Loucy (cell line): Measurements from ENCODE around the gene TPRA1.

ENCODE experiments used
- H2AFZ ChIP-seq: fragments of 200-600 bp; sonication (generic); 2 replicates; pipeline ENCODE4 v1.6.0; 2016; ENCODE audit warnings: antibody characterized with exemption, mild to moderate bottlenecking, low read length, moderate library complexity
- H3F3A ChIP-seq: fragments of 200-600 bp; 2 replicates; pipeline ENCODE4 v1.6.0; 2016; ENCODE audit warnings: antibody characterized with exemption, low read depth, mild to moderate bottlenecking
- H3K27me3 ChIP-seq: fragments of 200-600 bp; sonication (generic); 2 replicates; pipeline ENCODE4 v1.6.1; 2014; ENCODE audit warnings: low read length, mild to moderate bottlenecking; ENCODE audit not compliant: insufficient read depth, poor library complexity, severe bottlenecking
- H3K36me3 ChIP-seq: fragments of 200-600 bp; sonication (generic); 2 replicates; pipeline ENCODE4 v1.6.1; 2016; ENCODE audit warnings: low read length; ENCODE audit not compliant: insufficient read depth
- H3K4me1 ChIP-seq: fragments of 200-600 bp; sonication (generic); 2 replicates; pipeline ENCODE4 v1.5.1; 2014; ENCODE audit warnings: low read length, mild to moderate bottlenecking; ENCODE audit not compliant: insufficient read depth, poor library complexity, severe bottlenecking
- H3K4me2 ChIP-seq: fragments of 200-600 bp; sonication (generic); 2 replicates; pipeline ENCODE4 v1.6.0; 2014; ENCODE audit warnings: antibody characterized with exemption, low read length, low read depth, mild to moderate bottlenecking; ENCODE audit not compliant: poor library complexity, severe bottlenecking
- H3K4me3 ChIP-seq: fragments of 200-600 bp; sonication (generic); 2 replicates; pipeline ENCODE4 v1.5.1; 2014; ENCODE audit warnings: low read length, mild to moderate bottlenecking, mixed read lengths; ENCODE audit not compliant: poor library complexity, severe bottlenecking
- H3K79me2 ChIP-seq: fragments of 200-600 bp; sonication (generic); 2 replicates; pipeline ENCODE4 v1.6.1; 2014; ENCODE audit warnings: low read length; ENCODE audit not compliant: insufficient read depth
- H3K9ac ChIP-seq: fragments of 200-600 bp; sonication (generic); 2 replicates; pipeline ENCODE4 v1.6.0; 2014; ENCODE audit warnings: mild to moderate bottlenecking, low read depth, low read length, moderate library complexity; ENCODE audit not compliant: poor library complexity, severe bottlenecking
- H3K9me2 ChIP-seq: fragments of 200-600 bp; sonication (generic); replicated peaks from 2 replicates; pipeline ENCODE4 v1.6.1; 2016; ENCODE audit warnings: low read depth, low read length, mixed read lengths
- H3K9me3 ChIP-seq: fragments of 200-600 bp; sonication (generic); 2 replicates; pipeline ENCODE4 v1.6.1; 2014; ENCODE audit warnings: mild to moderate bottlenecking, antibody characterized with exemption, low read length, low read depth; ENCODE audit not compliant: insufficient read depth
- H4K20me1 ChIP-seq: fragments of 200-600 bp; sonication (generic); 2 replicates; pipeline ENCODE4 v1.6.0; 2014; ENCODE audit warnings: antibody characterized with exemption, low read length, mild to moderate bottlenecking; ENCODE audit not compliant: insufficient read depth, poor library complexity, severe bottlenecking
- EZH2phosphoT487 ChIP-seq: fragments of 200-600 bp; IDR thresholded peaks from 2 replicates; pipeline ENCODE4 v1.6.1; 2018; ENCODE audit warnings: antibody characterized with exemption, mild to moderate bottlenecking, moderate library complexity, borderline replicate concordance
- TF ChIP-seq, protein P1 (sequence below): fragments of 200-600 bp; sonication (generic); conservative IDR thresholded peaks from 2 replicates; pipeline ENCODE4 v1.5.1; 2014; ENCODE audit warnings: mild to moderate bottlenecking, antibody characterized with exemption, low read length

The TPRA1 gene

DNA sequence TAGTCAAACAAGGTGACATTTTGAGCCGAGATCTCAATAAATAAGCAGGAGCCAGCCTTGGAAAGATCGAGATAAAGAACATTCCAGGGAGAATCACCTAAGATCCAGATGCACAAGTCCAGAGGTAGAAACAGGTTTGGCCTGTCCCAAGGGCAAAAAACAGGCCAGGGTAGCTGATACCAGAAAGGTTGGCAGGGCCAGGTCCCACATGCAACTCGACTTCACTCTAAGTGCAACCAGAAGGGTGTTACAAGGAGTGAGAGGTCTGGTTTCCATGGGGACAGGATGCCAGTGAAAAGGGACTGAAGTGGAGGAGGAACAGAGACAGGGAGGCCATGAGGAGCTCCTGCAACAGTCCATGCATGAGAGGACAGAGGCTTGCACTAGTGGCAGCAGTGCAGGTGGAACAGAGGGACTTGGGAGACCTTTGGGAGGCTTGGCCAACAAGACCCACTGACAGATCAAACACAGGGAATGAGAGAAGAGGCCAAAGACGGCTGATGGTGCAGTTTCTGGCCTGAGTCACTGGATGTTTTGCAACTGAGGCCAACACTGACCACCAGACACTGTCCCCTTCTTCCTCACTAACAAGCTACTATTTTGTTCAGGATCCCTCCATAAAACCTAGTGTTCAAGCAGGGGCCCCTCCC, 5.2 kb downstream of the TPRA1 start:
- no peaks in the 10 kb centered on the region for H3K36me3 ChIP-seq
- no peaks in the 10 kb centered on the region for H3F3A ChIP-seq
- H2AFZ ChIP-seq = no peak overlapping the region
- H3K9me2 ChIP-seq = no peaks in the 10 kb centered on the region
- H4K20me1 ChIP-seq = peaks cover 45% of the 10 kb centered on the region
- H3K9ac ChIP-seq = peak overlapping the region; percentile 30
- no peak overlapping the region for H3K4me2 ChIP-seq
- no peak overlapping the region for H3K4me3 ChIP-seq
- TF ChIP-seq, protein P1, sequence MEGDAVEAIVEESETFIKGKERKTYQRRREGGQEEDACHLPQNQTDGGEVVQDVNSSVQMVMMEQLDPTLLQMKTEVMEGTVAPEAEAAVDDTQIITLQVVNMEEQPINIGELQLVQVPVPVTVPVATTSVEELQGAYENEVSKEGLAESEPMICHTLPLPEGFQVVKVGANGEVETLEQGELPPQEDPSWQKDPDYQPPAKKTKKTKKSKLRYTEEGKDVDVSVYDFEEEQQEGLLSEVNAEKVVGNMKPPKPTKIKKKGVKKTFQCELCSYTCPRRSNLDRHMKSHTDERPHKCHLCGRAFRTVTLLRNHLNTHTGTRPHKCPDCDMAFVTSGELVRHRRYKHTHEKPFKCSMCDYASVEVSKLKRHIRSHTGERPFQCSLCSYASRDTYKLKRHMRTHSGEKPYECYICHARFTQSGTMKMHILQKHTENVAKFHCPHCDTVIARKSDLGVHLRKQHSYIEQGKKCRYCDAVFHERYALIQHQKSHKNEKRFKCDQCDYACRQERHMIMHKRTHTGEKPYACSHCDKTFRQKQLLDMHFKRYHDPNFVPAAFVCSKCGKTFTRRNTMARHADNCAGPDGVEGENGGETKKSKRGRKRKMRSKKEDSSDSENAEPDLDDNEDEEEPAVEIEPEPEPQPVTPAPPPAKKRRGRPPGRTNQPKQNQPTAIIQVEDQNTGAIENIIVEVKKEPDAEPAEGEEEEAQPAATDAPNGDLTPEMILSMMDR = no peak
- no peak for TF ChIP-seq EZH2phosphoT487
- no peaks in the 10 kb centered on the region for H3K27me3 ChIP-seq
- no peaks in the 10 kb centered on the region for H3K9me3 ChIP-seq
- H3K4me1 ChIP-seq = peaks cover 29% of the 10 kb centered on the region
- H3K79me2 ChIP-seq = peaks cover 81% of the 10 kb centered on the region

DNA sequence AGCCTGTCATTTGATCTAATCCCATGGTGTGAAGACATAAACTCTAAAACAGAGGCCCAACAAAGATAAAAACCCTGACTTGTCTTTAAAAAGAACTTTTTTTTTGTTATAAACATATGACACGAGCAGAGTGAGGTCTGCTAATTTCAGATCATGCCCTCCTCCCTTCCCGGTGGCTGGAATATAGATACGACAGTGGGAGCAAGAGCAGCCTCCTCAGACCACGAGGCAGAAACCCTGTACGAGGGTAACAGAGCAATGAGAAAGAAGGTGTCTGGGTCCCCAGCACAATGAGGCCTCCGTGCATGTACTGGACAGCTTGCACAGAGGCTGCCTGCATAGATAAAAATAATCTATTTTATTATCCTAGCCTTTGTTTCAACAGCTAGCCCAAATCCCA, 5.8 kb downstream of the TPRA1 start:
- Histone ChIP-seq H3K4me2 (no peak overlapping the region), H3K4me1 (peaks cover 35% of the 10 kb centered on the region), H3K9me2 (no peaks in the 10 kb centered on the region), H3K9me3 (no peaks in the 10 kb centered on the region), H3K79me2 (peaks cover 81% of the 10 kb centered on the region), H3K4me3 (no peak overlapping the region), H3K27me3 (no peaks in the 10 kb centered on the region), H3K9ac (no peak overlapping the region), H3K36me3 (no peaks in the 10 kb centered on the region; the same call in 1 of the 2 replicates), H4K20me1 (peaks cover 45% of the 10 kb centered on the region), H3F3A (no peaks in the 10 kb centered on the region), H2AFZ (no peak overlapping the region)
- no peak for TF ChIP-seq EZH2phosphoT487
- TF ChIP-seq, protein P1 = no peak

DNA sequence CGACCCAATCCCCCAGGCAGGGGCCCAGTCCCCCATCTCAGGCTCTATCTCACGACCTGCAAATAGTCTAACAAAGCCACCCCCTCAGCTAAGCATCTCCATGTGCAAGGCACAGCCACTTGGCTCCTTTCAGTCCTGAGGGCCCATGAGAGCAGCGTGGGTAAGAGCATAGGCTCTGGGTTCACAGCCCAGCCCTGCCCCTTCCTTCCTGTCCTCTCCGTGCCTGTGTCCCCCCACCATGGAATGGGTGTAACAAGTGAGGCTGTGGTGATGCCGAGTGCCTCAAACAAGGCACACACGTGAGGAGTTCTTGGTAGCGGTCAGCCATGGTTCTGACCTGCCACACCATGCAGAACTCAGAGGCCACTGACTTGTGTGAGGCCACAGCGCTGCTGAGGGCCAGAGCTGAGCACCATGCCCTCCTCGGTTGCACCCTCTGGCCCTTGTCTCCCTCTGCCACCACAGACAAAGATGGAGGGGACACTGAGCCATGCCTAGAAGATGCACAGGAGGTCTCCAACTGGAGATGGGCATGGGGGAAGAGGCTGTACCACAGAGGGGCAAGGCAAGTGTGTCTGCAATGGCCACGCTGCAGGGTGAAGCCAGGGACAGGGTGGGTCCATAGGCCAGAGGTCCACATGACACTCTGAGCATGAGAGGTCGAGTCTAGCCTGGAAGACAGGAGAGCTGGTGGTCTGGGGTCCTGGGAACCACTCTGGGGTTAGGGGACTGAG, 10.0 kb downstream of the TPRA1 start:
- Histone ChIP-seq H3K9me3 (no peaks in the 10 kb centered on the region), H3K4me3 (peak overlapping the region; percentile 20), H3K27me3 (no peaks in the 10 kb centered on the region), H4K20me1 (peaks cover 9% of the 10 kb centered on the region), H2AFZ (no peak overlapping the region), H3K9me2 (no peaks in the 10 kb centered on the region), H3K79me2 (peaks cover 53% of the 10 kb centered on the region), H3K4me2 (peak overlapping the region; percentile 61), H3K9ac (peak overlapping the region; percentile 34), H3K36me3 (peaks cover 21% of the 10 kb centered on the region; the same call in 1 of the 2 replicates), H3F3A (no peaks in the 10 kb centered on the region), H3K4me1 (peaks cover 16% of the 10 kb centered on the region)
- no peak for TF ChIP-seq EZH2phosphoT487
- TF ChIP-seq, protein P1 = no peak
